ENCODE data around the gene RNF38.
"Not testable (repeated sequence)": the region's sequence is repeated elsewhere in the genome, so short reads cannot be mapped to it uniquely, and the experiment has no call there.

Gene RNF38

GRCh38 chr9:36316611-36317317 is 83.3 kb downstream of the RNF38 start:
- TF ChIP-seq, protein P1, sequence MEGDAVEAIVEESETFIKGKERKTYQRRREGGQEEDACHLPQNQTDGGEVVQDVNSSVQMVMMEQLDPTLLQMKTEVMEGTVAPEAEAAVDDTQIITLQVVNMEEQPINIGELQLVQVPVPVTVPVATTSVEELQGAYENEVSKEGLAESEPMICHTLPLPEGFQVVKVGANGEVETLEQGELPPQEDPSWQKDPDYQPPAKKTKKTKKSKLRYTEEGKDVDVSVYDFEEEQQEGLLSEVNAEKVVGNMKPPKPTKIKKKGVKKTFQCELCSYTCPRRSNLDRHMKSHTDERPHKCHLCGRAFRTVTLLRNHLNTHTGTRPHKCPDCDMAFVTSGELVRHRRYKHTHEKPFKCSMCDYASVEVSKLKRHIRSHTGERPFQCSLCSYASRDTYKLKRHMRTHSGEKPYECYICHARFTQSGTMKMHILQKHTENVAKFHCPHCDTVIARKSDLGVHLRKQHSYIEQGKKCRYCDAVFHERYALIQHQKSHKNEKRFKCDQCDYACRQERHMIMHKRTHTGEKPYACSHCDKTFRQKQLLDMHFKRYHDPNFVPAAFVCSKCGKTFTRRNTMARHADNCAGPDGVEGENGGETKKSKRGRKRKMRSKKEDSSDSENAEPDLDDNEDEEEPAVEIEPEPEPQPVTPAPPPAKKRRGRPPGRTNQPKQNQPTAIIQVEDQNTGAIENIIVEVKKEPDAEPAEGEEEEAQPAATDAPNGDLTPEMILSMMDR (IDR thresholded peaks at IDR 0.05; ENCODE audit: insufficient read depth, low read depth, low read length, missing control alignments) = no peak
- H3K4me3 ChIP-seq (ENCODE audit: low read depth, low read length) = no peak overlapping the region
- DNase-seq (ENCODE audit: low read depth) = no peak

GRCh38 chr9:36316049-36316448 is 84.0 kb downstream of the RNF38 start:
- DNase-seq (ENCODE audit: low read depth) = no peak
- TF ChIP-seq, protein P1 (IDR thresholded peaks at IDR 0.05; ENCODE audit: insufficient read depth, low read depth, low read length, missing control alignments) = no peak
- H3K4me3 ChIP-seq (ENCODE audit: low read depth, low read length) = no peak overlapping the region

DNA sequence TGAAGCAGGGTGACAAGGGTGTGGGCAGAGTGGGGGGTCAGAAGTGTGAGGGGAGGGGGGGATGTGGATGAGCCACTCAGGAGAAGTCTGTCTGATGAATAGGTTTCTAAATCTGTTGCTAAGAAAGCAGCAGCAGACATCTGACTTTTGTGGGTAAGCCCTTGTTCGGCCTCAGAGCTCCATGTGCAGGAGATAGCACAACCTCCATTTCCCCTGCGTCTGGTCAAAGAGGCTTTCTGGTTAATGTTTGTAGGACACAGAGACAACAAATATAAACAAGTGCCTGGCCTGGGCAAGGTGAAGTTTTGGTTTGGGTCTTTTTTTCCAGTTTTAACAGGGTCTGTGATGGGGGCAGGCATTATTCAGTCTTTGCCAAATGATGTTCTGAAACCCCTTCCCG is 84.8 kb downstream of the RNF38 start:
- TF ChIP-seq, protein P1 (IDR thresholded peaks at IDR 0.05; ENCODE audit: insufficient read depth, low read depth, low read length, missing control alignments) = no peak

DNA sequence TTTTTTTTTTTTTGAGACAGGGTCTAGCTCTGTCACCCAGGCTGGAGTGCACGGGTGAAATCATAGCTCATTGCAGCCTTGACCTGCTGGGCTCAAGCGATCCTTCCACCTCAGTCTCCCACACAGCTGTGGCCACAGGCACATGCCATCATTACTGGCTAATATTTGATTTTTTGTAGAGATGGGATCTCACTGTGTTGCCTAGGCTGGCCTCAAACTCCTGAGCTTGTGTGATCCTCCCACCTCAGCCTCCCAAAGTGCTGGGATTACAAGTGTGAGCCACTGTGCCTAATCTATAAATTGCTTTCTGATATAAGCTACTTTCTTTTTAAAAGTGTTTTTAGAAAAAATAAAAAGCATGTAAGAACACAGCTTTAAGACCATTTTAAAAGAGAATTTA is 85.3 kb downstream of the RNF38 start:
- H3K4me3 ChIP-seq (ENCODE audit: low read depth, low read length) = no peak overlapping the region
- TF ChIP-seq, protein P1 (IDR thresholded peaks at IDR 0.05; ENCODE audit: insufficient read depth, low read depth, low read length, missing control alignments) = no peak
- no peak for DNase-seq (ENCODE audit: low read depth)

More for the DNA sequence above, 84.8 kb downstream of the RNF38 start:
- H3K4me3 ChIP-seq (ENCODE audit: low read depth, low read length) = no peak overlapping the region
- no peak for DNase-seq (ENCODE audit: low read depth)

GRCh38 chr9:36306471-36307306 is 93.4 kb downstream of the RNF38 start:
- no peak for DNase-seq (ENCODE audit: low read depth)
- TF ChIP-seq, protein P1 (IDR thresholded peaks at IDR 0.05; ENCODE audit: insufficient read depth, low read depth, low read length, missing control alignments) = no peak
- no peak overlapping the region for H3K4me3 ChIP-seq (ENCODE audit: low read depth, low read length)

DNA sequence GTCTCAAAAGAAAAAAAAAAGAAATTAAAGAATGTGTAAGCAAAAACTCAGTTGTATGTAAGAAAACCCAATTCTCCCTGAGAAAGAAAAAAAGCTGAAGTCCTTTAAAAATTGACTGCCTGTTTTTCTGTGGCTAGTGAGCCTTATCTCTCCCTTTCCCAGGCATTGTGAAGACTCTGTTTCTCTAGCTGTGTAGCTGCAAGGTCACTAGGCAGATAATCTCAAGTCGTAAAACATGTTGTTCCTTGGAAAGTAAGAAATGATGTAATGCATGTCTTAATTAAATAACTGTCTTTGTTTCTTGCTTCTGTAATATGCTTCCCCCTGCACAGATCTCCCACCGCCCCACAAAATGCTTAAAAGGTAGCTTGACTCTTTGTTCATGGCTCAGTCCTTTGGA is 95.7 kb downstream of the RNF38 start:
- H3K4me3 ChIP-seq (ENCODE audit: low read depth, low read length); DNase-seq (ENCODE audit: low read depth): not testable (repeated sequence)

DNA sequence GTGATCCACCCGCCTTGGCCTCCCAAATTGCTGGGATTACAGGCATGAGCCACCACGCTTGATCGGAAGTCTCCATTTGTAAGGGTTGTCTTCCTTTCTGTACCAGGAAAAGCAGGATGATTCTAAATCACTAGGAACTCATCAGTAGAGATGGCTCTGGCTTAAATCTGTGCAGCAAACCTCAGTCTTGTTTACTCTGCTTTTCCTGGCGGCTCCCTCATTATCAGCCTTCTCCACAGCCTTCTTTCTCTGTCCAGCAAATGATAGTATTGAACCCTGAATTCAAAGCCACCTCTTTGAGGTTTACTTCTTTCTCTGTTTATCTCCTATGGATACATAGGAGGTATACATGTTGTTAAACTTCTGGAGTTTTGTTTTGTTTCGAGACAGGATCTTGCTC is 98.8 kb downstream of the RNF38 start:
- H3K4me3 ChIP-seq (ENCODE audit: low read depth, low read length) = no peak overlapping the region
- TF ChIP-seq, protein P1 (IDR thresholded peaks at IDR 0.05; ENCODE audit: insufficient read depth, low read depth, low read length, missing control alignments) = no peak
- no peak for DNase-seq (ENCODE audit: low read depth)

All from GM12865 (cell line).